GM12872 (cell line): Measurements from ENCODE around the gene FARP1.

Experiments used
- CTCF ChIP-seq: IDR thresholded peaks from 3 replicates; pipeline ENCODE4 v1.5.1; 2011; ENCODE audit warnings: low read depth, mild to moderate bottlenecking, low read length, moderate library complexity; ENCODE audit not compliant: insufficient read depth

The FARP1 gene

GRCh38 chr13:98111168-98112098 lies 31.5 kb upstream of the FARP1 start:
- TF ChIP-seq CTCF = no peak

- no peak for TF ChIP-seq CTCF
Observed at GRCh38 chr13:98112456-98112855, 30.4 kb upstream of the FARP1 start.

- TF ChIP-seq CTCF = no peak
Observed at GRCh38 chr13:98118865-98119264, 24.0 kb upstream of the FARP1 start.

GRCh38 chr13:98123176-98123575 lies 19.7 kb upstream of the FARP1 start:
- TF ChIP-seq CTCF = no peak

GRCh38 chr13:98129059-98129746 lies 13.7 kb upstream of the FARP1 start:
- no peak for TF ChIP-seq CTCF

- TF ChIP-seq CTCF = no peak
Observed at GRCh38 chr13:98133946-98134345, 8.9 kb upstream of the FARP1 start.

- TF ChIP-seq CTCF = no peak
Observed at GRCh38 chr13:98134901-98135300, 8.0 kb upstream of the FARP1 start.
